OCI-LY3 (cell line): Measurements from ENCODE around the gene HIKESHI.
A peak's percentile ranks its signal among the peaks of the same experiment; 100 is the strongest.
"Not testable (repeated sequence)": the region's sequence is repeated elsewhere in the genome, so short reads cannot be mapped to it uniquely, and the experiment has no call there.

Experiments used
- H2AFZ ChIP-seq: fragments of 200-600, 300-600 bp; shearing (Covaris generic); 2 replicates; pipeline ENCODE4 v1.6.0; 2014; ENCODE audit warnings: antibody characterized with exemption, low read depth, low read length
- H3K27ac ChIP-seq: fragments of 200-600, 300-600 bp; sonication (generic); 2 replicates; pipeline ENCODE4 v1.5.1; 2014; ENCODE audit warnings: mild to moderate bottlenecking, low read length, moderate library complexity, mixed read lengths
- H3K27me3 ChIP-seq: fragments of 200-600, 300-600 bp; sonication (generic); 2 replicates; pipeline ENCODE4 v1.6.1; 2014; ENCODE audit warnings: low read depth, low read length, mixed read lengths
- H3K36me3 ChIP-seq: fragments of 200-600, 300-600 bp; sonication (generic); replicated peaks from 2 replicates; pipeline ENCODE3; 2014; ENCODE audit warnings: low read depth, low read length, mixed read lengths
- H3K4me1 ChIP-seq: fragments of 300-600, 200-600 bp; sonication (generic); 2 replicates; pipeline ENCODE4 v1.6.1; 2014; ENCODE audit warnings: low read length, mixed read lengths
- H3K4me2 ChIP-seq: fragments of 200-600, 300-600 bp; sonication (generic); 2 replicates; pipeline ENCODE4 v1.6.1; 2014; ENCODE audit warnings: low read length, mixed read lengths
- H3K4me3 ChIP-seq: fragments of 300-600, 200-600 bp; sonication (generic); 2 replicates; pipeline ENCODE4 v1.5.1; 2014; ENCODE audit warnings: antibody characterized with exemption, mild to moderate bottlenecking, low read length, moderate library complexity
- H3K79me2 ChIP-seq: fragments of 300-600, 200-600 bp; shearing (Covaris generic); 2 replicates; pipeline ENCODE4 v1.6.1; 2014; ENCODE audit warnings: mild to moderate bottlenecking, low read length, mixed read lengths
- H3K9ac ChIP-seq: fragments of 300-600, 200-600 bp; shearing (Covaris generic); 2 replicates; pipeline ENCODE4 v1.6.0; 2014; ENCODE audit warnings: mild to moderate bottlenecking, low read length, moderate library complexity
- H3K9me3 ChIP-seq: fragments of 200-600, 300-600 bp; shearing (Covaris generic); 2 replicates; pipeline ENCODE4 v1.6.1; 2014; ENCODE audit warnings: low read length, mixed read lengths; ENCODE audit not compliant: insufficient read depth
- H4K20me1 ChIP-seq: fragments of 200-600, 300-600 bp; sonication (generic); 2 replicates; pipeline ENCODE4 v1.6.1; 2016; ENCODE audit warnings: low read length, mixed read lengths; ENCODE audit not compliant: insufficient read depth
- EZH2phosphoT487 ChIP-seq: fragments of 200-600 bp; shearing (Covaris generic); IDR thresholded peaks from 2 replicates; pipeline ENCODE4 v1.6.1; 2018; ENCODE audit warnings: antibody characterized with exemption, mixed run types, low read depth
- TF ChIP-seq, protein P1 (sequence below): fragments of 200-600, 300-600 bp; sonication (generic); IDR thresholded peaks from 2 replicates; pipeline ENCODE4 v1.5.1; 2014; ENCODE audit warnings: antibody characterized with exemption, low read length, low read depth

Gene HIKESHI

DNA sequence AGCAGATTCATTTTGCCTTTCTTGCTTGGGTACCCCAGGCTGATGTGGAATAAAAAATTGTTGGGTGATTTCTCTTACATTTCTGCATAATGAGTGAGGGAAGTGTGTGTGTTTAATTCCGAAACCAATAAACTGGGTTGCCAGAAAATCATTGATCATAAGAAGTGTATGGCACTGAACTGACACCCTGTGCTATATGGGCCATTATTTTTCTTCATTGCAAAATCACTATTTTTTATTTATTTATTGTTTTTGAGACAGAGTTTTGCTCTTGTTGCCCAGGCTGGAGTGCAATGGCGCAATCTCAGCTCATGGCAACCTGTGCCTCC, 14.6 kb upstream of the HIKESHI start:
- Histone ChIP-seq H2AFZ (no peak overlapping the region), H3K9me3 (no peaks in the 10 kb centered on the region), H3K4me2 (peak overlapping the region; percentile 50), H4K20me1 (peaks cover 6% of the 10 kb centered on the region; the same call in 1 of the 2 replicates), H3K9ac (no peak overlapping the region), H3K36me3 (peaks cover 17% of the 10 kb centered on the region), H3K27me3 (no peaks in the 10 kb centered on the region), H3K27ac (peak overlapping the region; percentile 87), H3K79me2 (peaks cover 11% of the 10 kb centered on the region; the same call in 1 of the 2 replicates), H3K4me3 (peak overlapping the region; percentile 8), H3K4me1 (peaks cover 54% of the 10 kb centered on the region)
- no peak for TF ChIP-seq EZH2phosphoT487
- TF ChIP-seq, protein P1, sequence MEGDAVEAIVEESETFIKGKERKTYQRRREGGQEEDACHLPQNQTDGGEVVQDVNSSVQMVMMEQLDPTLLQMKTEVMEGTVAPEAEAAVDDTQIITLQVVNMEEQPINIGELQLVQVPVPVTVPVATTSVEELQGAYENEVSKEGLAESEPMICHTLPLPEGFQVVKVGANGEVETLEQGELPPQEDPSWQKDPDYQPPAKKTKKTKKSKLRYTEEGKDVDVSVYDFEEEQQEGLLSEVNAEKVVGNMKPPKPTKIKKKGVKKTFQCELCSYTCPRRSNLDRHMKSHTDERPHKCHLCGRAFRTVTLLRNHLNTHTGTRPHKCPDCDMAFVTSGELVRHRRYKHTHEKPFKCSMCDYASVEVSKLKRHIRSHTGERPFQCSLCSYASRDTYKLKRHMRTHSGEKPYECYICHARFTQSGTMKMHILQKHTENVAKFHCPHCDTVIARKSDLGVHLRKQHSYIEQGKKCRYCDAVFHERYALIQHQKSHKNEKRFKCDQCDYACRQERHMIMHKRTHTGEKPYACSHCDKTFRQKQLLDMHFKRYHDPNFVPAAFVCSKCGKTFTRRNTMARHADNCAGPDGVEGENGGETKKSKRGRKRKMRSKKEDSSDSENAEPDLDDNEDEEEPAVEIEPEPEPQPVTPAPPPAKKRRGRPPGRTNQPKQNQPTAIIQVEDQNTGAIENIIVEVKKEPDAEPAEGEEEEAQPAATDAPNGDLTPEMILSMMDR: no peak

DNA sequence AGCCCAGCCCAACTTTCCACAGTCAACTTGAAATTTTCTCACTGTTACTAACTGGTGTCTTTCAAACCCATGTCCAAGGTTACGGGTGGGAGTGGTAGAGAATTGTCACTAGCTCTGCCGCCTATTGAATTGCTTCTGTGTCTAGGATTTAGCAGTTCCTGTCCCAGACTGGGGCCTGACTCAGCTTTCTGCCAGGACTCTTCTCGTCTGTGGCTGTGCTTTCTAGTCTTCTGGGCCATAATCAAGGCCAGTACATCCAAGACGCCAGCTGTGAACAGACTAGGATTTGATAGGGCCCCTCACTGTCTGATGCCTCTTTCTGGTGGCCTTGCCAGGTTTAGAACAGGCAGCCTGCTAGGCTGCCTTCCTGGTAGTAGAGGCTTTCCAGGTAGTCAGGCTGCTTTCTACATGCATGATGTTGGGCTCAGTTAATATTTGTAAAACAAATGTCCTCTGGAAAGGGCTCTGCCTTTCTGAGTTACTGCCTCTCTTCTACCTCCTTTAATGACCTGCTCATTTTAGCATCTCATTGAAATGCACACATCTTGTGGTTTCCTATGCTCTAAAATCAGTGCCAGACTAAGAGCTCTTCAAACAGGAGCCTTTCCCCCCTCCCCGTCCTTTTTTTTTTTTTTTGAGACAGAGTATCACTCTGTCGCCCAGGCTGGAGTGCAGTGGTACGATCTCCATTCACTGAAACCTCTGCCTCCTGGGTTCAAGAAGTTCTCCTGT, 13.1 kb upstream of the HIKESHI start:
- H3K4me3 ChIP-seq: no peak overlapping the region
- no peak overlapping the region for H3K9ac ChIP-seq
- H3K79me2 ChIP-seq: peaks cover 11% of the 10 kb centered on the region; the same call in 1 of the 2 replicates
- peaks cover 65% of the 10 kb centered on the region for H3K4me1 ChIP-seq
- no peaks in the 10 kb centered on the region for H3K9me3 ChIP-seq
- no peak overlapping the region for H2AFZ ChIP-seq
- peak overlapping the region; percentile 50 for H3K4me2 ChIP-seq
- peaks cover 7% of the 10 kb centered on the region for H3K36me3 ChIP-seq
- TF ChIP-seq, protein P1: no peak
- no peak for TF ChIP-seq EZH2phosphoT487
- peaks cover 6% of the 10 kb centered on the region; the same call in 1 of the 2 replicates for H4K20me1 ChIP-seq
- H3K27me3 ChIP-seq: no peaks in the 10 kb centered on the region
- no peak overlapping the region for H3K27ac ChIP-seq

DNA sequence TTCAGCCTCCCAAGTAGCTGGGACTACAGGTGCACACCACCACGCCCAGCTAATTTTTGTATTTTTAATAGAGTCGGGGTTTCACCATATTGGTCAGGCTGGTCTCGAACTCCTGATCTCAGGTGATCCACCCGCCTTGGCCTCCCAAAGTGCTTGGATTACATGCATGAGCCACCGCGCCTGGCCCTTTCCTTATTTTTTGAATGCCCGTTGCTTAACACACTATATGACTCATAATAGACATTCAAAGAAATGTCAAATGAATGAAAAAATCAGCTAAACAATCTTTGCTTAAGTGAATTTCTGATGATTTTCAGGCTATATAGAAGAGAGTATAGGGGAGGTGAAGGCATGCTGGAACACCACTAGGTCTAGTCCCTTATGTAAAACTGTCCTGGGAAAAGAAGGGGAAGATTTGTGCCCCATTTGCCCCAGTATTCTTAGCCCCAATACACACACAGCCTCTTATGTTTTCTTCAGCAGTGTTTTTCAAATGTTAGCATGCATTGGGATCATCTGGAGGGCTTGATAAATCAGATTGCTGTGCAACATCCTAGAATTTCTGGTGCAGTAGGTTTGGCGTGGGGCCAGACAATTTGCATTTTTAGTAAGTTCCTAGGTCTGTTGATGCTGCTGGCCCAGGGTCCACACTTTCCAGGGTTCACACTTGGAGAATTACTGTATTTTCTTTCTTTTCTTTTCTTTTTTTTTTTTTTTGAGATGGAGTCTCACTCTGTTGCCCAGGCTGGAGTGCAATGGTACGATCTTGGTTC, 12.3 kb upstream of the HIKESHI start:
- not testable (repeated sequence) for H3K9me3 ChIP-seq, H3K4me3 ChIP-seq, H3K9ac ChIP-seq, H3K4me2 ChIP-seq, H3K36me3 ChIP-seq, H3K27ac ChIP-seq, H2AFZ ChIP-seq, H3K79me2 ChIP-seq, H3K27me3 ChIP-seq, H4K20me1 ChIP-seq
- H3K4me1 ChIP-seq: peaks cover 65% of the 10 kb centered on the region

DNA sequence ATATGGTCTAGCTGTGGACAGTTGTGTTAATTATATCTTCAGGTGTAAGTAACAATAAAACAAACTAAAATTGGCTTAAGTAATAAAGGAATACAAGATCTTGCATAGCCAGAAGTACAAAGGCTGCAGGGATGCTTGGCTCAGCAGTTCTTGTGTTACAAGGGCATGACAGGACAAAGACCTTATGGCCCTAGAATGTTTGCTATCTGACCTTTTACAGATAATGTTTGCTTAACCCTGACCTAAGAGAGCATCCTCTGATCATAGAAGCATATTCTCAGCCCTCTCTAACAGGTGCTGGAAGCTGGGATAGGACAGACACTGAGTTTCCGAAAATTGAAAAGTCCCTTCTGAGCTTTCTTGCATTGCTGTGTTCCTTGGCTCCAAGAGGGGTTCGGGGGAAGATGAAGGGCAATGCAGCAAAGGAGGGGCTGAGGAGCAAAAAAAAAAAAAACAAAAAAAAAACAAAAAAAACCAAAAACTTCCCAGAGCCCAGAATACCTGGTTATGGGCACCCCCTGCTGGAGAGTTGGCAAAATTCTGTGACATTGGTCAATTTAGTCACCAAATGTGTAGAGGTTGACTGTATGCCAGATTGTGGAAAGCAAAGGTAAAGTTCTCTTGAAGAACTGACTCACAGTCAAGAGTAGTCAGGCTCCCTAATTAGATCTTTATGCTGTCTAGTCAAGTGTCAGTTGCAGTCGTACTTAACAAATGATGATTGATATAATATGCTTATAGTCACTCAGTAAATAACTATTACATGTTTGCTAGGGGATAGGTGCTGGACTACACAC, 10.4 kb upstream of the HIKESHI start:
- Histone ChIP-seq H3K27ac (no peak overlapping the region), H3K79me2 (peaks cover 8% of the 10 kb centered on the region; the same call in 1 of the 2 replicates), H3K4me1 (peaks cover 56% of the 10 kb centered on the region), H3K9me3 (no peaks in the 10 kb centered on the region), H4K20me1 (peaks cover 6% of the 10 kb centered on the region; the same call in 1 of the 2 replicates), H3K27me3 (no peaks in the 10 kb centered on the region), H2AFZ (no peak overlapping the region), H3K4me2 (peak overlapping the region; percentile 20), H3K36me3 (no peaks in the 10 kb centered on the region), H3K9ac (no peak overlapping the region), H3K4me3 (no peak overlapping the region)
- TF ChIP-seq, protein P1: peak; percentile 95
- TF ChIP-seq EZH2phosphoT487: no peak
